Naive thymus-derived CD4-positive, alpha-beta T cell (primary cell): ENCODE data around the gene FCHSD2. TPM values are rescaled to one million over a fixed set of nuclear protein-coding genes. Genes with fewer than 3 reads are reported as not detected.

Experiments used
- ATAC-seq: fragments of 150-1000 bp; cut with Tn5 transposase; 2 replicates; pipeline ENCODE4 v1.10.0; 2021; ENCODE audit warnings: mild to moderate bottlenecking, moderate library complexity
- CTCF ChIA-PET: fragments of 350-600 bp; sonication (Branson Sonifier 250); formaldehyde crosslinking; loops from one replicate; lab custom pipeline; 2021; ENCODE audit warnings: antibody characterized with exemption; lab: Charles Lee
- POLR2A ChIA-PET: fragments of 350-600 bp; sonication (Branson Sonifier 250); formaldehyde crosslinking; loops from one replicate; lab custom pipeline; 2021; ENCODE audit warnings: antibody characterized with exemption, inconsistent platforms; lab: Charles Lee
- DNase-seq, 9 donors: peaks; one replicate each; pipeline versions ENCODE4 v3.0.0 to v3.0.0-alpha.2; 2020 to 2022; ENCODE audit warnings: mixed read lengths in 1 of 9
- H3K27ac ChIP-seq: one replicate; pipeline ENCODE4 v1.7.0; 2013; ENCODE audit warnings: mild to moderate bottlenecking, low read depth, low read length, moderate library complexity
- H3K27me3 ChIP-seq, 2 donors: one replicate each; pipeline ENCODE4 v1.7.0; 2013; ENCODE audit warnings: low read length in 2 of 2, mild to moderate bottlenecking in 2 of 2, moderate library complexity in 2 of 2; ENCODE audit not compliant: control insufficient read depth in 2 of 2, insufficient read depth in 2 of 2
- H3K36me3 ChIP-seq, 3 experiments: 1 replicate in 2 of 3; 2 replicates in 1 of 3; pipeline ENCODE4 v1.7.0; 2013; ENCODE audit warnings: low read length in 3 of 3, mild to moderate bottlenecking in 3 of 3, moderate library complexity in 1 of 3; ENCODE audit not compliant: insufficient read depth in 3 of 3, control insufficient read depth in 2 of 3
- H3K4me1 ChIP-seq, 2 donors: one replicate each; pipeline ENCODE4 v1.7.0; 2013; ENCODE audit warnings: low read length in 2 of 2, mild to moderate bottlenecking in 2 of 2, moderate library complexity in 1 of 2; ENCODE audit not compliant: control insufficient read depth in 2 of 2, insufficient read depth in 2 of 2
- H3K4me3 ChIP-seq: 2 replicates; pipeline ENCODE4 v1.7.0; 2013; ENCODE audit warnings: mild to moderate bottlenecking, low read length
- H3K9me3 ChIP-seq, 3 experiments: 1 replicate in 2 of 3; 2 replicates in 1 of 3; pipeline ENCODE4 v1.7.0; 2013; ENCODE audit warnings: low read length in 3 of 3; ENCODE audit not compliant: control insufficient read depth in 2 of 3
- H3K27ac Mint-ChIP-seq, 9 donors: one replicate each; pipeline ENCODE4 v1.8.0; 2020 to 2022; ENCODE audit warnings: mixed read lengths in 9 of 9, mild to moderate bottlenecking in 8 of 9, moderate library complexity in 5 of 9, inconsistent platforms in 2 of 9
- H3K27me3 Mint-ChIP-seq, 5 donors: one replicate each; pipeline ENCODE4 v1.8.0; 2021 to 2022; ENCODE audit warnings: mixed read lengths in 5 of 5, mild to moderate bottlenecking in 1 of 5
- H3K36me3 Mint-ChIP-seq, 5 donors: one replicate each; pipeline ENCODE4 v1.8.0; 2020 to 2022; ENCODE audit warnings: mixed read lengths in 5 of 5, mild to moderate bottlenecking in 3 of 5, inconsistent platforms in 1 of 5
- H3K4me1 Mint-ChIP-seq, 7 donors: one replicate each; pipeline ENCODE4 v1.8.0; 2020 to 2022; ENCODE audit warnings: mixed read lengths in 7 of 7, mild to moderate bottlenecking in 3 of 7, inconsistent platforms in 1 of 7
- H3K4me3 Mint-ChIP-seq, 10 donors: one replicate each; pipeline ENCODE4 v1.8.0; 2020 to 2022; ENCODE audit warnings: mild to moderate bottlenecking in 10 of 10, mixed read lengths in 10 of 10, moderate library complexity in 6 of 10, inconsistent platforms in 2 of 10
- H3K9me3 Mint-ChIP-seq, 11 donors: one replicate each; pipeline ENCODE4 v1.8.0; 2020 to 2022; ENCODE audit warnings: mixed read lengths in 11 of 11, mild to moderate bottlenecking in 4 of 11, inconsistent platforms in 1 of 11, moderate library complexity in 1 of 11
- intact Hi-C, 2 donors: fragments of 100-400 bp; cut with micrococcal nuclease; formaldehyde crosslinking; loops; one replicate each; pipeline ENCODE4 v1.15.1; 2023
- polyA plus RNA-seq, 2 donors: library from polyadenylated mRNA; unstranded; fragments of 300-500 nt; fragmentation: Illumina TruSeq; gene quantifications; one replicate each; pipeline ENCODE4 v1.2.3, GENCODE V29; 2021
- total RNA-seq, 6 experiments: library from RNA in 5 of 6; stranded (reverse) in 5 of 6; gene quantifications; 1 replicate in 5 of 6; 2 replicates in 1 of 6; pipeline ENCODE4 v1.2.3 and lab custom pipeline; 2021 to 2026

Gene FCHSD2
- total and polyA plus RNA-seq, 7 experiments from 2014 or later = 18.3 to 69.9 (median 48.6) TPM

- Mint-ChIP-seq H3K36me3 (peaks cover 0 to 20% (median 0%) of the 10 kb centered on the region in 5 donors), H3K27me3 (no peaks in the 10 kb centered on the region), H3K4me1 (peaks cover 22 to 60% (median 55%) of the 10 kb centered on the region in 7 donors), H3K27ac (peak overlapping the region; percentile 83 to 98 (median 94)), H3K9me3 (peaks cover 0 to 5% (median 0%) of the 10 kb centered on the region in 11 donors), H3K4me3 (peak overlapping the region; percentile 83 to 97 (median 94))
- ChIA-PET POLR2A (interaction anchor here (2.7 to 3.0 kb wide), 2 partner anchors 17 to 216 kb away, joined by 7 to 17 read pairs; no protein-coding TSS in a partner anchor), CTCF (interaction anchor here (0.6 to 3.3 kb wide), 2 partner anchors 37 to 216 kb away, joined by 3 to 22 read pairs; no protein-coding TSS in a partner anchor)
- H3K27ac ChIP-seq = peak overlapping the region; percentile 99
- H3K4me1 ChIP-seq = peaks cover 25 to 26% of the 10 kb centered on the region in 2 donors
- ATAC-seq (no peak), DNase-seq (peak in 4 of 9 donors; percentile 5 to 44 (median 20))
- no peaks in the 10 kb centered on the region for H3K9me3 ChIP-seq
- intact Hi-C loops = loop anchor here (1.0 to 5.0 kb wide), 8 partner anchors 37 to 1806 kb away; partner anchors contain the start of genes FAM168A (in 1 of the 2), POLD3 (in 1 of the 2), SPCS2 (in 1 of the 2) and XRRA1 (in 1 of the 2)
- peaks cover 0 to 7% (median 0%) of the 10 kb centered on the region in 3 experiments for H3K36me3 ChIP-seq
- H3K4me3 ChIP-seq = peak overlapping the region; percentile 87
- H3K27me3 ChIP-seq = no peaks in the 10 kb centered on the region
Observed at GRCh38 chr11:73141031-73141308, 1.1 kb downstream of the FCHSD2 start.

GRCh38 chr11:73140213-73141030 lies 1.7 kb downstream of the FCHSD2 start:
- Mint-ChIP-seq H3K4me3 (peak overlapping the region; percentile 83 to 97 (median 94)), H3K4me1 (peaks cover 22 to 66% (median 57%) of the 10 kb centered on the region in 7 donors), H3K27me3 (no peaks in the 10 kb centered on the region), H3K36me3 (peaks cover 0 to 22% (median 0%) of the 10 kb centered on the region in 5 donors), H3K27ac (peak overlapping the region; percentile 83 to 98 (median 94)), H3K9me3 (peaks cover 0 to 5% (median 0%) of the 10 kb centered on the region in 11 donors)
- no peaks in the 10 kb centered on the region for H3K9me3 ChIP-seq
- peak overlapping the region; percentile 87 for H3K4me3 ChIP-seq
- peak overlapping the region; percentile 99 for H3K27ac ChIP-seq
- H3K4me1 ChIP-seq = peaks cover 25 to 26% of the 10 kb centered on the region in 2 donors
- ChIA-PET CTCF (interaction anchor here (0.6 to 3.3 kb wide), 2 partner anchors 38 to 215 kb away, joined by 3 to 22 read pairs; no protein-coding TSS in a partner anchor), POLR2A (interaction anchor here (3.0 kb wide), 1 partner anchor 17 kb away, joined by 17 read pairs; no protein-coding TSS in a partner anchor)
- H3K36me3 ChIP-seq = peaks cover 0 to 10% (median 0%) of the 10 kb centered on the region in 3 experiments
- ATAC-seq (no peak), DNase-seq (peak in 4 of 9 donors; percentile 5 to 23 (median 10))
- intact Hi-C loops = loop anchor here (1.0 to 5.0 kb wide), 8 partner anchors 38 to 1807 kb away; partner anchors contain the start of genes FAM168A (in 1 of the 2), POLD3 (in 1 of the 2), SPCS2 (in 1 of the 2) and XRRA1 (in 1 of the 2)
- no peaks in the 10 kb centered on the region for H3K27me3 ChIP-seq

DNA sequence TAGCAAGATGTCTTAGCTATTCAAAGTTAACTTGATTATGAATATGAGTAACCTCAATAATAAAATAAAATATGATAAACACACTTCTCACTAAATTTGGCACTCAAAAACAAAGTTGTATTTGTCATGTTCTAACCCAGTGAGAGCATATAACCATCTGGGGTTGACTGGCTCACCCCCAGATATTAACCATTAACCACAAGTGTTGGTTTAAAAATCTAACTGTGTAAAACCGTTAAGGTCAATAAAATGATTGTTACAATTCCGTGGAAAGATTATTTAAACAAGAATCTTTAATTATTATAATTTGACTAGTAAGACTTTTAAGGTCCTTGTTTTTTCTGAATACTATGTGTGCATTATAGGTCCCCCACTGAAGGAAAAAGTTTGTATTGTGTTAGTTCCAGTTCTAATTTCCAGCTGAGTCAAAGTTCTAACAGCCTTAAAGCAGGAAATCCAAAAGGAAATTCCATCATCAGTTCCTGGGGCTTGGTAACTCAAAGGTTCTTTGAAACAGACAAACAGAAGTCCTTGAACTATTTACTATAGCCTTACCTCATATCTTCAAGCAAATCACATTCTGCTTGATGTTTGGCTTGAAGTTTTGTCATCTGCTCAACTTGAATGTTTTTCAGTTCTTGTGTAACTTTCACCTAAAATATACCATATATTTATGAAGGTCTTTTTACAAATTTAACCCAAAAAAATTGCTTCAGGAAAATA lies 2.5 kb downstream of the FCHSD2 start:
- ChIA-PET CTCF (no interaction called here), POLR2A (no interaction called here)
- DNase-seq (no peak), ATAC-seq (no peak)
- Histone ChIP-seq H3K9me3 (no peaks in the 10 kb centered on the region), H3K36me3 (peaks cover 0 to 12% (median 0%) of the 10 kb centered on the region in 3 experiments), H3K4me1 (peaks cover 25 to 26% of the 10 kb centered on the region in 2 donors), H3K27me3 (no peaks in the 10 kb centered on the region), H3K27ac (no peak overlapping the region), H3K4me3 (no peak overlapping the region)
- intact Hi-C loops = loop anchor here (2.0 to 5.0 kb wide), 8 partner anchors 167 to 1808 kb away; partner anchors contain the start of genes FAM168A (in 1 of the 2), POLD3 (in 1 of the 2), SPCS2 (in 1 of the 2) and XRRA1 (in 1 of the 2)
- Mint-ChIP-seq H3K4me3 (peak overlapping the region in 9 of 10 donors; percentile 16 to 96 (median 89)), H3K27me3 (no peaks in the 10 kb centered on the region), H3K4me1 (peaks cover 22 to 70% (median 61%) of the 10 kb centered on the region in 7 donors), H3K27ac (peak overlapping the region in 4 of 9 donors; percentile 19 to 97 (median 58)), H3K9me3 (peaks cover 0 to 5% (median 0%) of the 10 kb centered on the region in 11 donors), H3K36me3 (peaks cover 0 to 24% (median 0%) of the 10 kb centered on the region in 5 donors)

DNA sequence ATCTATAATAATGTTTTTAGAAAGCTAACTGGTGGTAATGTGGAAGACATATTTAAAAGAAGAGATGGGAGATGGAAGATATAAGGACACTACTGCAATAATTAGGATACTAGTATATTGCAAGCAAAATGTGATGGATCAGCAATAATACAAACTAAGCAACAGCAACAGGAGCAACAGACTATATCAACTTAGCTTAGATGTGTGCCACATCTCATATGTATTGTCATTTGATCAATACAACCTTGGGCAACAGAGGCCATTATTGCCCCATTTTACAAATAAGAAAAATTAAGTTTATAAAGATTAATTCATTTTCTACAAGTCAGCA lies 4.2 kb downstream of the FCHSD2 start:
- Mint-ChIP-seq H3K4me3 (peak overlapping the region in 1 of 10 donors; percentile 42), H3K36me3 (peaks cover 0 to 30% (median 5%) of the 10 kb centered on the region in 5 donors), H3K4me1 (peaks cover 15 to 62% (median 55%) of the 10 kb centered on the region in 7 donors), H3K27ac (peak overlapping the region in 3 of 9 donors; percentile 2 to 53 (median 24)), H3K27me3 (no peaks in the 10 kb centered on the region), H3K9me3 (peaks cover 0 to 5% (median 0%) of the 10 kb centered on the region in 11 donors)
- DNase-seq = no peak
- no peaks in the 10 kb centered on the region for H3K9me3 ChIP-seq
- no peak overlapping the region for H3K4me3 ChIP-seq
- ATAC-seq = no peak
- H3K27ac ChIP-seq = no peak overlapping the region
- H3K27me3 ChIP-seq = no peaks in the 10 kb centered on the region
- ChIA-PET POLR2A (no interaction called here), CTCF (no interaction called here)
- peaks cover 15 to 16% of the 10 kb centered on the region in 2 donors for H3K4me1 ChIP-seq
- intact Hi-C loops = loop anchor here in 1 of 2 donors (5.0 kb wide), 1 partner anchor 216 kb away; no protein-coding TSS in a partner anchor
- peaks cover 0 to 18% (median 0%) of the 10 kb centered on the region in 3 experiments for H3K36me3 ChIP-seq

GRCh38 chr11:73137262-73137943 lies 4.7 kb downstream of the FCHSD2 start:
- peak overlapping the region in 1 of 10 donors; percentile 4 for H3K4me3 Mint-ChIP-seq
- no peak overlapping the region for H3K4me3 ChIP-seq
- intact Hi-C loops = loop anchor here in 1 of 2 donors (5.0 kb wide), 1 partner anchor 215 kb away; no protein-coding TSS in a partner anchor
- no peaks in the 10 kb centered on the region for H3K27me3 ChIP-seq
- no peak for DNase-seq
- peaks cover 15 to 16% of the 10 kb centered on the region in 2 donors for H3K4me1 ChIP-seq
- no peak overlapping the region for H3K27ac ChIP-seq
- peaks cover 0 to 35% (median 6%) of the 10 kb centered on the region in 5 donors for H3K36me3 Mint-ChIP-seq
- CTCF ChIA-PET = no interaction called here
- no peak for ATAC-seq
- H3K27me3 Mint-ChIP-seq = no peaks in the 10 kb centered on the region
- H3K9me3 Mint-ChIP-seq = peaks cover 0 to under 1% (median 0%) of the 10 kb centered on the region in 11 donors
- peaks cover 0 to 18% (median 0%) of the 10 kb centered on the region in 3 experiments for H3K36me3 ChIP-seq
- H3K9me3 ChIP-seq = no peaks in the 10 kb centered on the region
- H3K27ac Mint-ChIP-seq = peak overlapping the region in 3 of 9 donors; percentile 2 to 53 (median 24)
- POLR2A ChIA-PET = interaction anchor here (0.6 to 0.9 kb wide), 3 partner anchors 15 to 155 kb away, joined by 3 read pairs; no protein-coding TSS in a partner anchor
- H3K4me1 Mint-ChIP-seq = peaks cover 14 to 62% (median 55%) of the 10 kb centered on the region in 7 donors
